ENCODE data around the gene NACC2.

The NACC2 gene

GRCh38 chr9:136128436-136128835 lies 33.3 kb upstream of the NACC2 start:
- DNase-seq, result no peak

GRCh38 chr9:136127313-136127712 lies 32.2 kb upstream of the NACC2 start:
- DNase-seq, result no peak

GRCh38 chr9:136124976-136125692 lies 30.0 kb upstream of the NACC2 start:
- DNase-seq, result no peak

GRCh38 chr9:136122425-136123383 lies 27.6 kb upstream of the NACC2 start:
- DNase-seq, result peak; percentile 48

GRCh38 chr9:136121801-136122200 lies 26.7 kb upstream of the NACC2 start:
- DNase-seq, result no peak

- no peak for DNase-seq
These were observed 25.4 kb upstream of the NACC2 start for GRCh38 chr9:136120438-136120844.

GRCh38 chr9:136119883-136120393 lies 24.8 kb upstream of the NACC2 start:
- DNase-seq, result no peak

- DNase-seq, result no peak
These were observed 24.2 kb upstream of the NACC2 start for GRCh38 chr9:136119061-136119882.

- DNase-seq, result peak; percentile 94
These were observed 23.4 kb upstream of the NACC2 start, which contains the start of gene TMEM250 for GRCh38 chr9:136118320-136119060. Gene TMEM250, minus strand, starts transcription at chr9:136118875. Its CDS starts 1,975 bp downstream, at chr9:136116900.

- no peak for DNase-seq
These were observed 22.8 kb upstream of the NACC2 start for GRCh38 chr9:136117916-136118319.

GRCh38 chr9:136117291-136117915 lies 22.3 kb upstream of the NACC2 start:
- peak; percentile 19 for DNase-seq

- DNase-seq, result no peak
These were observed 21.4 kb upstream of the NACC2 start for GRCh38 chr9:136116360-136117098.

- DNase-seq, result no peak
These were observed 20.7 kb upstream of the NACC2 start for GRCh38 chr9:136115641-136116359.

GRCh38 chr9:136115206-136115605 lies 20.1 kb upstream of the NACC2 start:
- DNase-seq, result no peak

- DNase-seq, result no peak
These were observed 19.5 kb upstream of the NACC2 start for GRCh38 chr9:136114610-136115009.

GRCh38 chr9:136112541-136112940 lies 17.5 kb upstream of the NACC2 start:
- no peak for DNase-seq

- DNase-seq, result no peak
These were observed 16.8 kb upstream of the NACC2 start for GRCh38 chr9:136111910-136112309.

GRCh38 chr9:136111190-136111589 lies 16.1 kb upstream of the NACC2 start:
- no peak for DNase-seq

GRCh38 chr9:136110082-136111061 lies 15.3 kb upstream of the NACC2 start:
- DNase-seq, result no peak

Measured in MV-4-11 (cell line).